Measurements from ENCODE around the gene RMND5B. TPM values are rescaled to one million over a fixed set of nuclear protein-coding genes. Genes with fewer than 3 reads are reported as not detected.

Gene RMND5B
- total and polyA plus RNA-seq, 4 donors: 13.4 to 24.8 (median 21.7) TPM

DNA sequence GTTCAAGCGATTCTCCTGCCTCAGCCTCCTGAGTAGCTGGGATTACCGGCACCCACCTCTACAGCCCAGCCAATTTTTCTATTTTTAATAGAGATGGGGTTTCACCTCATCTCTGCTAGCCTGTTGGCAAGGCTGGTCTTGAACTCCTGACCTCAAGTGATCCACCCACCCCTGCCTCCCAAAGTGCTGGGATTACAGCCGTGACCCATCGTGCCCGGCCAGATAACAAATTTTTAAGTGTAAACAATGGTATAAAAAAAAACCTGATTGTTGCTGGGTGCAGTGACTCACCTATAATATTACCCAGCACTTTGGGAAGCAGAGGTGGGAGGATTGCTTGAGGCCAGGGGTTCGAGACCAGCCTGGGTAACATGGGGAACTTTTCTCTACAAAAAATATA is 45.5 kb upstream of the RMND5B start:
- Histone ChIP-seq H3K36me3 (ENCODE audit: control insufficient read depth in 4 of 4, insufficient read depth in 3 of 4, low read depth in 1 of 4, low read length in 3 of 4) (no peaks in the 10 kb centered on the region), H3K4me1 (ENCODE audit: control insufficient read depth in 4 of 4, insufficient read depth in 4 of 4, low read length in 3 of 4) (no peaks in the 10 kb centered on the region), H3K4me3 (ENCODE audit: low read depth in 1 of 3, low read length in 3 of 3) (no peak overlapping the region), H3K27me3 (ENCODE audit: control insufficient read depth in 4 of 4, insufficient read depth in 4 of 4, low read length in 3 of 4) (no peaks in the 10 kb centered on the region), H3K9me3 (ENCODE audit: control insufficient read depth in 4 of 4, low read length in 3 of 4) (no peaks in the 10 kb centered on the region), H3K27ac (ENCODE audit: low read depth in 1 of 2, low read length in 2 of 2) (no peak overlapping the region), H3K9ac (ENCODE audit: low read depth in 1 of 2, low read length in 2 of 2) (no peak overlapping the region)
- DNase-seq (ENCODE audit: low spot score): no peak
- WGBS: 53% methylated on average over 6 of the region's 6 CpGs
- no peak for TF ChIP-seq RXRA (IDR thresholded peaks at IDR 0.05)
- TF ChIP-seq, protein P1, sequence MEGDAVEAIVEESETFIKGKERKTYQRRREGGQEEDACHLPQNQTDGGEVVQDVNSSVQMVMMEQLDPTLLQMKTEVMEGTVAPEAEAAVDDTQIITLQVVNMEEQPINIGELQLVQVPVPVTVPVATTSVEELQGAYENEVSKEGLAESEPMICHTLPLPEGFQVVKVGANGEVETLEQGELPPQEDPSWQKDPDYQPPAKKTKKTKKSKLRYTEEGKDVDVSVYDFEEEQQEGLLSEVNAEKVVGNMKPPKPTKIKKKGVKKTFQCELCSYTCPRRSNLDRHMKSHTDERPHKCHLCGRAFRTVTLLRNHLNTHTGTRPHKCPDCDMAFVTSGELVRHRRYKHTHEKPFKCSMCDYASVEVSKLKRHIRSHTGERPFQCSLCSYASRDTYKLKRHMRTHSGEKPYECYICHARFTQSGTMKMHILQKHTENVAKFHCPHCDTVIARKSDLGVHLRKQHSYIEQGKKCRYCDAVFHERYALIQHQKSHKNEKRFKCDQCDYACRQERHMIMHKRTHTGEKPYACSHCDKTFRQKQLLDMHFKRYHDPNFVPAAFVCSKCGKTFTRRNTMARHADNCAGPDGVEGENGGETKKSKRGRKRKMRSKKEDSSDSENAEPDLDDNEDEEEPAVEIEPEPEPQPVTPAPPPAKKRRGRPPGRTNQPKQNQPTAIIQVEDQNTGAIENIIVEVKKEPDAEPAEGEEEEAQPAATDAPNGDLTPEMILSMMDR (IDR thresholded peaks at IDR 0.05; ENCODE audit: low read depth, low read length, missing input control): no peak
- TF ChIP-seq, protein P2, sequence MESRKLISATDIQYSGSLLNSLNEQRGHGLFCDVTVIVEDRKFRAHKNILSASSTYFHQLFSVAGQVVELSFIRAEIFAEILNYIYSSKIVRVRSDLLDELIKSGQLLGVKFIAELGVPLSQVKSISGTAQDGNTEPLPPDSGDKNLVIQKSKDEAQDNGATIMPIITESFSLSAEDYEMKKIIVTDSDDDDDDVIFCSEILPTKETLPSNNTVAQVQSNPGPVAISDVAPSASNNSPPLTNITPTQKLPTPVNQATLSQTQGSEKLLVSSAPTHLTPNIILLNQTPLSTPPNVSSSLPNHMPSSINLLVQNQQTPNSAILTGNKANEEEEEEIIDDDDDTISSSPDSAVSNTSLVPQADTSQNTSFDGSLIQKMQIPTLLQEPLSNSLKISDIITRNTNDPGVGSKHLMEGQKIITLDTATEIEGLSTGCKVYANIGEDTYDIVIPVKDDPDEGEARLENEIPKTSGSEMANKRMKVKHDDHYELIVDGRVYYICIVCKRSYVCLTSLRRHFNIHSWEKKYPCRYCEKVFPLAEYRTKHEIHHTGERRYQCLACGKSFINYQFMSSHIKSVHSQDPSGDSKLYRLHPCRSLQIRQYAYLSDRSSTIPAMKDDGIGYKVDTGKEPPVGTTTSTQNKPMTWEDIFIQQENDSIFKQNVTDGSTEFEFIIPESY (IDR thresholded peaks at IDR 0.05): no peak
- TF ChIP-seq, protein P3, sequence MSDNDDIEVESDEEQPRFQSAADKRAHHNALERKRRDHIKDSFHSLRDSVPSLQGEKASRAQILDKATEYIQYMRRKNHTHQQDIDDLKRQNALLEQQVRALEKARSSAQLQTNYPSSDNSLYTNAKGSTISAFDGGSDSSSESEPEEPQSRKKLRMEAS (IDR thresholded peaks at IDR 0.05): no peak
- no peak for TF ChIP-seq HNF4G (IDR thresholded peaks at IDR 0.05)
- no peak for TF ChIP-seq FOXA1 (IDR thresholded peaks at IDR 0.05)
- no peak for TF ChIP-seq EGR1 (IDR thresholded peaks at IDR 0.05; ENCODE audit: low read depth in 2 of 2)
- no peak for TF ChIP-seq HNF4A (conservative IDR thresholded peaks at IDR 0.05)
- TF ChIP-seq JUND (IDR thresholded peaks at IDR 0.05): no peak
- no peak for TF ChIP-seq FOXA2 (IDR thresholded peaks at IDR 0.05)
- TF ChIP-seq, protein P4, sequence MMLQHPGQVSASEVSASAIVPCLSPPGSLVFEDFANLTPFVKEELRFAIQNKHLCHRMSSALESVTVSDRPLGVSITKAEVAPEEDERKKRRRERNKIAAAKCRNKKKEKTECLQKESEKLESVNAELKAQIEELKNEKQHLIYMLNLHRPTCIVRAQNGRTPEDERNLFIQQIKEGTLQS (IDR thresholded peaks at IDR 0.05): no peak
- no peak for TF ChIP-seq RAD21 (IDR thresholded peaks at IDR 0.05)
- no peak for TF ChIP-seq REST (IDR thresholded peaks at IDR 0.05)
- no peak for TF ChIP-seq SP1 (IDR thresholded peaks at IDR 0.05)
- no peak for TF ChIP-seq GABPA (IDR thresholded peaks at IDR 0.05 in 1 of 2, conservative IDR thresholded peaks at IDR 0.05 in 1 of 2)
- TF ChIP-seq YY1 (IDR thresholded peaks at IDR 0.05): no peak
- no peak for TF ChIP-seq TAF1 (conservative IDR thresholded peaks at IDR 0.05)
- TF ChIP-seq NR2F2 (IDR thresholded peaks at IDR 0.05): no peak

All from liver (tissue), 9 donors.